Amniotic stem cell (primary cell): ENCODE measurements around the gene GNB5.
"Not testable (repeated sequence)": the region's sequence is repeated elsewhere in the genome, so short reads cannot be mapped to it uniquely, and the experiment has no call there.

Experiments used
- DNase-seq: peaks from one replicate; lab custom pipeline; 2025; lab: John Stamatoyannopoulos, UW

GNB5 gene

GRCh38 chr15:52112203-52112750, 78.9 kb downstream of the GNB5 start:
- DNase-seq, result no peak

GRCh38 chr15:52111517-52112202, 79.5 kb downstream of the GNB5 start:
- DNase-seq, result no peak

- no peak for DNase-seq
Measured at GRCh38 chr15:52109559-52110451, 81.4 kb downstream of the GNB5 start.

GRCh38 chr15:52107238-52107637, 84.0 kb downstream of the GNB5 start:
- DNase-seq, result no peak

DNA sequence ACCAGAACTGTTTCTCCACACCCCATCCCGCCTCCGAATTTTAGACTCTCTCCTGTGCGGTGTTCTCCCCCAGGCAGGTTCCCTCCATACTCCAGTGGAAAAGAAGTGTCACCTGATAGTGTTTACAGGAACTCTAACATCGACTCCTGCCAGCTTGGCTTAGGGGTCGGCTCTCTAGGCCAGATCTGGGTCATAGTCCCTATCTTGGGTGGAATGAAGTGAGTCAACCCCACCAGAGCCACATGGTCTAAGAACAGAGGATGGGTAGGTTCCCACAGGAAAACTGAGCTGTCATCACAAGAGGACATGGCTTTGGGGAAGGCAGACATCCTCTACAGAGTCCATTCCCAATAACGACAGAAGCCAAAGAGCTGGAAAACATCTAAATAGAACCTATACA, 84.6 kb downstream of the GNB5 start:
- no peak for DNase-seq

DNA sequence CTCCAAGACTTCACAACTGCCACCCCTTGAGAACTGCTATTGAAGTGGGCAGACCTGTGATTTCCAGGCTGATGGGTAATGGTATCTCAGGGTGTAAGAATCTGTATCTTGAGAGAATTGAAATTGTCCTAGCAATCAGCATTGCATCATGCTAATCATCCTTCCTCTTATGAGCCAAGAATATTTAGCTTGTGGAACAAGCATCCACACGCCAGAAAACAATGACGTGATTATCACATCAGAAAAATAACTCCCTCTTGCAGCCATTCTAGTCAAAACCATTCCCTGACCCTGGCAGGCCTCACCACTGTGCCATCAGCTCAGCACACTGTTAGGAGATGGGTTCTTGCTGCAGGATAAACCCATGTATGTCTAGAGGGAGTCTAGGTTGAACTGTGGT, 85.3 kb downstream of the GNB5 start:
- no peak for DNase-seq

GRCh38 chr15:52104532-52105004, 86.6 kb downstream of the GNB5 start:
- DNase-seq, result no peak

DNA sequence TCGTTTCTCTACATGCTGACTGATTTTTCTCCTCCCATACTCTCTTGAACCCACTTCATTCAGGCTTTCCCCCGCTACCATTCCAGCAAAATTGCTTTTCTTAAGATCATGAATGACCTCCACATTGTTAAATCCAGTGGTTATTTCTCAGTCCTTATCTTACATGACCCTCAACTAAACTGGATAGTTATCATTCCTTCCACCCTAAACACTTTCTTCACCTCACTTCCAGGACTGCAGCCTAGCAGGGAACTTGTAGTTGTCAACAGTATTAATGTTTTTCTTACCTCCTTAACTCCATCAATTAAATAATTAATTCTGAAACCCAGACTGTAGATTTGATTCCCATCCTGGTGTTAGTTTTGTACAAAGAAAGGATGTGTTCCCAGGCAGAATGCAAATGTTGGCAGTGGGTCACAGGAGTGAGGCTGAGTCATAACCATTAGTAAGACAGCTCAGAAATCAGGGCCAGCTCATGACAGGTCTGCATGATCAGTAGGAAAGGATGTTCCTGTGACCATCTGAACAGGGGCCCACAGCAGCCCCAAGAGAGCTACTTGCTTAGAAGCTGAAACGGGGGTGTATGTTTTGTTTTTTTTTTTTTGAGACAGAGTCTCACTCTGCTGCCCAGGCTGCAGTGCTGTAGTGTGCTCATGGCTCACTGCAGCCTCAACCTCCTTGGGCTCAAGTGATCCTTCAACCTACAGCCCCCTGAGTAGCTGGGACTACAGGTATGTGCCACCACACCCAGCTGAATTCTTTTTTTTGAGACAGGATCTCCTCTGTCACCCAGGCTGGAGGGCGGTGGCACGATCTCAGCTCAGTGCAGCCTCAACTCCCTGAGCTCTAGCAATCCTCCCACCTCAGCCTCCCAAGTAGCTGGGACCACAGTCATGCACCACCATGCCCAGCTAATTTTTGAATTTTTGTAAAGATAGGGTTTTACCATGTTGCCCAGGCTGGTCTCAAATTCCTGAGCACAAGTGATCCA, 87.7 kb downstream of the GNB5 start:
- DNase-seq, result peak; percentile 75

- peak; percentile 37 for DNase-seq
Measured at GRCh38 chr15:52102463-52102862, 88.7 kb downstream of the GNB5 start.

- DNase-seq, result no peak
Measured at GRCh38 chr15:52101542-52102323, 89.5 kb downstream of the GNB5 start.

GRCh38 chr15:52100807-52101442, 90.3 kb downstream of the GNB5 start:
- DNase-seq, result no peak

DNA sequence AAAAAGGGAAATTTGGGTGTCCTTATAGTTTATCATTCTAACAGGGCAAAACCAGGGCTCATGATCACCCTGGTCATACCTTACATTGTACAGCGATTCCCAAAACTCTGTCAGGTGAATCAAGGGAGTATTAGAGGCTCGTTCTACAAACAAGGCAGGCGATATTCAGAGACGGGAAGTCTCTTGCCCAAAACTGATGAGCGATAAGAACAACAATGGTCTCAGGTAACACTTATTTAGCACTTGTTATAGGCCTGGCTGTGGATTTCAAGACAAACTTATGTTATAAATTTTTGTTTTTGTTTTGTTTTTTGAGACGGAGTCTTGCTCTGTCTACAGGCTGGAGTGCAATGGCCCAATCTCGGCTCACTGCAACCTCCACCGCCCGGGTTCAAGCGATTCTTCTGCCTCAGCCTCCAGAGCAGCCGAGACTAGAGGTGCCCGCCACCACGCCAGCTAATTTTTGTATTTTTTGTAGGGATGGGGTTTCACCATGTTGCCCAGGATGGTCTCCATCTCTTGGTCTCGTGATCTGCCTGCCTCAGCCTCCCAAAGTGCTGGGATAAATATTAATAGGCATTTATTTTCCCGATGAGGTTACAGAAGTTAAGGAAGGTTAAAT, 91.4 kb downstream of the GNB5 start:
- DNase-seq, result no peak

GRCh38 chr15:52098323-52098722, 92.9 kb downstream of the GNB5 start:
- DNase-seq, result no peak

GRCh38 chr15:52097180-52097579, 94.0 kb downstream of the GNB5 start:
- no peak for DNase-seq

GRCh38 chr15:52096536-52096935, 94.7 kb downstream of the GNB5 start:
- DNase-seq, result not testable (repeated sequence)

- peak; percentile 84 for DNase-seq
Measured at GRCh38 chr15:52095597-52096262, 95.5 kb downstream of the GNB5 start.

- DNase-seq, result no peak
Measured at GRCh38 chr15:52094811-52095584, 96.2 kb downstream of the GNB5 start.
